HepG2 (cell line): Measurements from ENCODE around the gene RBP7. TPM values are rescaled to one million over a fixed set of nuclear protein-coding genes. Genes with fewer than 3 reads are reported as not detected.

Experiments
- ATAC-seq: fragments of 200-7000 bp; cut with Tn5 transposase; 3 replicates; pipeline ENCODE4 v1.9.1; 2020; ENCODE audit warnings: mild to moderate bottlenecking, moderate library complexity
- BruUV-seq: library from RNA; stranded (reverse); fragments of 400-500 nt; replicated peaks from 2 replicates; lab custom pipeline; 2021; lab: Mats Ljungman, UMichigan
- CTCF ChIA-PET: fragments of 300-600 bp; formaldehyde crosslinking; extraction: SDS; loops from one replicate; lab custom pipeline; 2021; ENCODE audit warnings: low total read pairs, inconsistent platforms, low intra/inter-chr PET ratio; lab: Yijun Ruan, JAX
- POLR2A ChIA-PET: fragments of 350-600 bp; sonication (Branson Sonifier 250); formaldehyde crosslinking; loops from one replicate; lab custom pipeline; 2020; ENCODE audit warnings: antibody characterized with exemption, inconsistent platforms; lab: Yijun Ruan, JAX
- DNase-seq: peaks from one replicate; pipeline ENCODE4 v3.0.0-alpha.2; 2015; ENCODE audit warnings: low spot score
- FAIRE-seq: peaks from 3 replicates; lab custom pipeline; 2011; peaks lifted over from hg19 to GRCh38; lab: Jason Lieb, UNC
- H2AFZ ChIP-seq: one replicate; pipeline ENCODE4 v1.6.1; 2011; ENCODE audit warnings: low read length, inconsistent platforms
- H3K27ac ChIP-seq: fragments of 300-600 bp; 3 replicates; pipeline ENCODE4 v1.8.0; 2011; ENCODE audit warnings: mixed run types, mild to moderate bottlenecking, mixed read lengths, low read length, inconsistent platforms; ENCODE audit not compliant: insufficient read depth; ENCODE audit errors: extremely low read length
- H3K27me3 ChIP-seq, 2 experiments: fragments of 200-600 bp in 1 of 2; 2 replicates in 1 of 2; 3 replicates in 1 of 2; pipeline versions ENCODE4 v1.6.0 to v1.8.0; 2011; ENCODE audit warnings: low read length in 2 of 2, mild to moderate bottlenecking in 2 of 2, moderate library complexity in 2 of 2, inconsistent platforms in 1 of 2; ENCODE audit not compliant: insufficient read depth in 2 of 2, control insufficient read depth in 1 of 2
- H3K36me3 ChIP-seq, 2 experiments: fragments of 200-600 bp in 1 of 2; replicated peaks in 1 of 2; 2 replicates in 1 of 2; 3 replicates in 1 of 2; pipeline versions ENCODE4 v1.5.1 to v1.8.0; 2011; ENCODE audit warnings: low read length in 2 of 2, inconsistent platforms in 1 of 2; ENCODE audit not compliant: insufficient read depth in 2 of 2, control insufficient read depth in 1 of 2
- H3K4me1 ChIP-seq: 2 replicates; pipeline ENCODE4 v1.5.1; 2012; ENCODE audit warnings: low read length, inconsistent platforms; ENCODE audit not compliant: insufficient read depth
- H3K4me2 ChIP-seq: 2 replicates; pipeline ENCODE4 v1.6.0; 2011; ENCODE audit warnings: low read depth, low read length, inconsistent platforms
- H3K4me3 ChIP-seq, 3 experiments: fragments of 200-600 bp in 1 of 3; sonication (generic), shearing (Covaris generic) in 1 of 3; replicated peaks in 1 of 3; 2 replicates each; pipeline ENCODE4 v1.5.1; 2011 to 2016; ENCODE audit warnings: low read length in 3 of 3, inconsistent platforms in 2 of 3, low read depth in 2 of 3, mild to moderate bottlenecking in 2 of 3, control low read depth in 1 of 3, mixed read lengths in 1 of 3; ENCODE audit not compliant: insufficient read depth in 1 of 3
- H3K79me2 ChIP-seq: one replicate; pipeline ENCODE4 v1.6.1; 2011; ENCODE audit warnings: low read length, inconsistent platforms; ENCODE audit not compliant: insufficient read depth
- H3K9ac ChIP-seq: 2 replicates; pipeline ENCODE4 v1.6.0; 2011; ENCODE audit warnings: mild to moderate bottlenecking, low read depth, low read length, inconsistent platforms; ENCODE audit not compliant: insufficient read depth
- H3K9me3 ChIP-seq: 2 replicates; pipeline ENCODE4 v1.5.1; 2012; ENCODE audit warnings: mild to moderate bottlenecking, low read length
- H4K20me1 ChIP-seq: 2 replicates; pipeline ENCODE4 v1.6.0; 2011; ENCODE audit warnings: inconsistent platforms, mild to moderate bottlenecking, low read length, moderate library complexity; ENCODE audit not compliant: insufficient read depth
- BRCA1 ChIP-seq: sonication (generic); formaldehyde crosslinking; IDR thresholded peaks from 2 replicates; pipeline ENCODE4 v1.4.0; 2020; ENCODE audit warnings: missing genetic modification reagents
- IRF9 ChIP-seq: sonication (generic); formaldehyde crosslinking; IDR thresholded peaks from 2 replicates; pipeline ENCODE4 v1.8.0; 2022; ENCODE audit warnings: missing genetic modification reagents, mild to moderate bottlenecking, borderline replicate concordance
- KMT2A ChIP-seq: sonication (generic); formaldehyde crosslinking; IDR thresholded peaks from 2 replicates; pipeline ENCODE4 v1.4.0; 2020; ENCODE audit warnings: missing genetic modification reagents
- MIXL1 ChIP-seq: IDR thresholded peaks from 2 replicates; pipeline ENCODE4 v1.6.1; 2016
- NAIF1 ChIP-seq: sonication (generic); formaldehyde crosslinking; IDR thresholded peaks from 2 replicates; pipeline ENCODE4 v1.5.0; 2020; ENCODE audit warnings: mild to moderate bottlenecking, missing genetic modification reagents, borderline replicate concordance
- NCOR1 ChIP-seq: fragments of 200-600 bp; sonication (generic); IDR thresholded peaks from 2 replicates; pipeline ENCODE4 v1.7.0; 2017; ENCODE audit warnings: antibody characterized with exemption, low read length, borderline replicate concordance
- PHB2 ChIP-seq: fragments of 450-650 bp; IDR thresholded peaks from 2 replicates; pipeline ENCODE4 v1.6.1; 2018; ENCODE audit not compliant: partially characterized antibody
- PHF20 ChIP-seq: sonication (generic); formaldehyde crosslinking; IDR thresholded peaks from 2 replicates; pipeline ENCODE4 v1.5.0; 2020; ENCODE audit warnings: mild to moderate bottlenecking, missing genetic modification reagents
- STAG1 ChIP-seq: sonication (generic); formaldehyde crosslinking; IDR thresholded peaks from 2 replicates; pipeline ENCODE4 v1.4.0; 2020; ENCODE audit warnings: missing genetic modification reagents
- THAP7 ChIP-seq: sonication (generic); formaldehyde crosslinking; IDR thresholded peaks from 2 replicates; pipeline ENCODE4 v1.8.1; 2023; ENCODE audit warnings: mild to moderate bottlenecking, missing genetic modification reagents
- TP53 ChIP-seq: sonication (generic); formaldehyde crosslinking; conservative IDR thresholded peaks from 2 replicates; pipeline ENCODE4 v1.4.0; 2020; ENCODE audit warnings: missing genetic modification reagents
- ZMAT3 ChIP-seq: sonication (generic); formaldehyde crosslinking; conservative IDR thresholded peaks from 2 replicates; pipeline ENCODE4 v1.7.0; 2021; ENCODE audit warnings: missing genetic modification reagents
- ZNF569 ChIP-seq: sonication (generic); formaldehyde crosslinking; IDR thresholded peaks from 2 replicates; pipeline ENCODE4 v1.5.0; 2020; ENCODE audit warnings: mild to moderate bottlenecking, missing genetic modification reagents, moderate library complexity, borderline replicate concordance
- ZNF639 ChIP-seq: conservative IDR thresholded peaks from 2 replicates; pipeline ENCODE4 v1.6.1; 2018; ENCODE audit warnings: missing genetic modification reagents
- WGBS: methylation state at CpG from one replicate; pipeline ENCODE4 v1.1.6; 2017; ENCODE audit warnings: low lambda C conversion rate; 5-methylcytosine and 5-hydroxymethylcytosine counted together
- in situ Hi-C: cut with HindIII; loops from 2 replicates; pipeline ENCODE4 v1.10.0; 2017; ENCODE audit warnings: low pct_unique_long_range_greater_than_20kb; ENCODE audit not compliant: extremely low pct_ligation_motif_present
- intact Hi-C: fragments of 100-400 bp; cut with micrococcal nuclease; formaldehyde crosslinking; loops from one replicate; pipeline ENCODE4 v1.10.0; 2022; ENCODE audit not compliant: unreplicated experiment
- polyA plus RNA-seq, 8 experiments: library from polyadenylated mRNA; depleted of rRNA in 3 of 8; stranded (reverse) in 7 of 8; unstranded in 1 of 8; fragments of >200 nt; fragmentation: Illumina TruSeq in 4 of 8; extraction: Trizol in 4 of 8; gene quantifications; 2 replicates each; pipeline versions ENCODE4 v1.2.1 to v1.2.3, GENCODE V29; 2011 to 2016; ENCODE audit warnings: low read depth in 4 of 8, missing spikeins in 1 of 8, mixed read lengths in 1 of 8; ENCODE audit not compliant: insufficient read depth in 1 of 8
- total RNA-seq, 5 experiments: library from RNA; depleted of rRNA; stranded (reverse); fragments of >200 nt; fragmentation: Illumina TruSeq; extraction: Trizol; gene quantifications; 2 replicates each; pipeline ENCODE4 v1.2.3, GENCODE V29; 2016; ENCODE audit warnings: low read depth in 1 of 5
- TF ChIP-seq, protein P1 (sequence below): sonication (generic); formaldehyde crosslinking; IDR thresholded peaks from 2 replicates; pipeline ENCODE4 v1.5.1; 2020; ENCODE audit warnings: mild to moderate bottlenecking, moderate library complexity, missing genetic modification reagents

The RBP7 gene
- total and polyA plus RNA-seq, 2 of the 13 experiments (the other 11 are each of a cell fraction or from before 2014, with no cell fraction given): 1.6 to 2.0 TPM

GRCh38 chr1:9957726-9958125, 39.3 kb upstream of the RBP7 start:
- Histone ChIP-seq H3K4me3 (no peak overlapping the region), H2AFZ (no peak overlapping the region), H3K4me2 (no peak overlapping the region), H3K9ac (no peak overlapping the region), H3K27me3 (no peaks in the 10 kb centered on the region), H3K79me2 (no peaks in the 10 kb centered on the region), H3K36me3 (no peaks in the 10 kb centered on the region), H4K20me1 (no peaks in the 10 kb centered on the region), H3K27ac (no peak overlapping the region), H3K4me1 (0 out of 2 replicates have a peak, but pooled peaks cover 2% of the 10 kb centered on the region), H3K9me3 (no peaks in the 10 kb centered on the region)
- POLR2A ChIA-PET: no interaction called here
- FAIRE-seq (no peak), ATAC-seq (no peak), DNase-seq (no peak)
- TF ChIP-seq TP53 (CRISPR knock-in tag): no peak
- no peak for TF ChIP-seq ZNF569 (CRISPR knock-in tag)
- no peak for TF ChIP-seq PHF20 (CRISPR knock-in tag)
- TF ChIP-seq BRCA1 (CRISPR knock-in tag): no peak
- TF ChIP-seq THAP7 (CRISPR knock-in tag): no peak
- TF ChIP-seq KMT2A (CRISPR knock-in tag): no peak
- no peak for TF ChIP-seq ZMAT3 (CRISPR knock-in tag)
- no peak for TF ChIP-seq STAG1 (CRISPR knock-in tag)
- TF ChIP-seq, protein P1, sequence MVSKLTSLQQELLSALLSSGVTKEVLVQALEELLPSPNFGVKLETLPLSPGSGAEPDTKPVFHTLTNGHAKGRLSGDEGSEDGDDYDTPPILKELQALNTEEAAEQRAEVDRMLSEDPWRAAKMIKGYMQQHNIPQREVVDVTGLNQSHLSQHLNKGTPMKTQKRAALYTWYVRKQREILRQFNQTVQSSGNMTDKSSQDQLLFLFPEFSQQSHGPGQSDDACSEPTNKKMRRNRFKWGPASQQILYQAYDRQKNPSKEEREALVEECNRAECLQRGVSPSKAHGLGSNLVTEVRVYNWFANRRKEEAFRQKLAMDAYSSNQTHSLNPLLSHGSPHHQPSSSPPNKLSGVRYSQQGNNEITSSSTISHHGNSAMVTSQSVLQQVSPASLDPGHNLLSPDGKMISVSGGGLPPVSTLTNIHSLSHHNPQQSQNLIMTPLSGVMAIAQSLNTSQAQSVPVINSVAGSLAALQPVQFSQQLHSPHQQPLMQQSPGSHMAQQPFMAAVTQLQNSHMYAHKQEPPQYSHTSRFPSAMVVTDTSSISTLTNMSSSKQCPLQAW: no peak
- no peak for TF ChIP-seq PHB2
- no peak for TF ChIP-seq MIXL1
- TF ChIP-seq ZNF639 (CRISPR knock-in tag): no peak
- TF ChIP-seq NCOR1: no peak
- TF ChIP-seq NAIF1 (CRISPR knock-in tag): no peak
- no peak for TF ChIP-seq IRF9 (CRISPR knock-in tag)
- intact Hi-C loops: no loop called here
- CTCF ChIA-PET: no interaction called here
- in situ Hi-C loops: no loop called here
- WGBS: 93% methylated on average over 8 of the region's 8 CpGs
- no TSS peak for BruUV-seq
